Uterus (tissue), 4 donors: Measurements from ENCODE around the gene CRYZ. TPM values are rescaled to one million over a fixed set of nuclear protein-coding genes. Genes with fewer than 3 reads are reported as not detected.
"Not testable (repeated sequence)": the region's sequence is repeated elsewhere in the genome, so short reads cannot be mapped to it uniquely, and the experiment has no call there.

Experiments
- DNase-seq, 2 donors: peaks; one replicate each; pipeline ENCODE4 v3.0.0-alpha.2; 2019 to 2020
- H3K27ac ChIP-seq, 2 donors: fragments of 200-600 bp; sonication (generic); 1 replicate in 1 of 2; 2 replicates in 1 of 2; pipeline ENCODE4 v1.5.1; 2016 to 2018
- H3K27me3 ChIP-seq, 2 donors: fragments of 200-600 bp; sonication (generic); one replicate each; pipeline ENCODE4 v1.5.1; 2018 to 2019; ENCODE audit warnings: control low read depth in 1 of 2
- H3K36me3 ChIP-seq, 2 donors: fragments of 200-600 bp; sonication (generic); one replicate each; pipeline ENCODE4 v1.5.1; 2019; ENCODE audit warnings: control low read depth in 1 of 2
- H3K4me1 ChIP-seq, 2 donors: fragments of 200-600 bp; sonication (generic); one replicate each; pipeline ENCODE4 v1.5.1; 2018 to 2019; ENCODE audit warnings: control low read depth in 1 of 2
- H3K4me3 ChIP-seq, 2 donors: fragments of 200-600 bp; sonication (generic); 1 replicate in 1 of 2; 2 replicates in 1 of 2; pipeline ENCODE4 v1.5.1; 2018 to 2019; ENCODE audit warnings: mild to moderate bottlenecking in 1 of 2
- H3K9me3 ChIP-seq, 2 donors: fragments of 200-600 bp; sonication (generic); one replicate each; pipeline ENCODE4 v1.5.1; 2019; ENCODE audit warnings: control low read depth in 1 of 2
- POLR2A ChIP-seq, 2 donors: fragments of 450-650 bp; IDR thresholded peaks; one replicate each; pipeline ENCODE4 v1.6.1; 2016; ENCODE audit warnings: antibody characterized with exemption in 2 of 2, mild to moderate bottlenecking in 1 of 2, moderate library complexity in 1 of 2
- intact Hi-C: fragments of 100-400 bp; cut with DNase I; formaldehyde crosslinking; loops from one replicate; pipeline ENCODE4 v1.15.1; 2023; ENCODE audit warnings: low total_unique reads
- total RNA-seq, 4 donors: library from RNA; depleted of rRNA in 3 of 4; stranded (reverse); fragments of >200 nt in 3 of 4; gene quantifications; one replicate each; pipeline versions ENCODE4 v1.1.0 to v1.2.4, GENCODE V29; 2014 to 2023
- TF ChIP-seq, protein P1 (sequence below), 4 experiments: fragments of 200-600 bp in 2 of 4; fragments of 450-650 bp in 2 of 4; sonication (generic) in 2 of 4; IDR thresholded peaks; one replicate each; pipeline ENCODE4 v1.5.1; 2016 to 2019; ENCODE audit warnings: antibody characterized with exemption in 4 of 4, mild to moderate bottlenecking in 2 of 4, moderate library complexity in 1 of 4
- donor health status: DM: yes; HTN: yes; CAD: no.

The CRYZ gene
- total RNA-seq, 4 donors from 2014 or later, result 22.4 to 53.7 (median 36.4) TPM

DNA sequence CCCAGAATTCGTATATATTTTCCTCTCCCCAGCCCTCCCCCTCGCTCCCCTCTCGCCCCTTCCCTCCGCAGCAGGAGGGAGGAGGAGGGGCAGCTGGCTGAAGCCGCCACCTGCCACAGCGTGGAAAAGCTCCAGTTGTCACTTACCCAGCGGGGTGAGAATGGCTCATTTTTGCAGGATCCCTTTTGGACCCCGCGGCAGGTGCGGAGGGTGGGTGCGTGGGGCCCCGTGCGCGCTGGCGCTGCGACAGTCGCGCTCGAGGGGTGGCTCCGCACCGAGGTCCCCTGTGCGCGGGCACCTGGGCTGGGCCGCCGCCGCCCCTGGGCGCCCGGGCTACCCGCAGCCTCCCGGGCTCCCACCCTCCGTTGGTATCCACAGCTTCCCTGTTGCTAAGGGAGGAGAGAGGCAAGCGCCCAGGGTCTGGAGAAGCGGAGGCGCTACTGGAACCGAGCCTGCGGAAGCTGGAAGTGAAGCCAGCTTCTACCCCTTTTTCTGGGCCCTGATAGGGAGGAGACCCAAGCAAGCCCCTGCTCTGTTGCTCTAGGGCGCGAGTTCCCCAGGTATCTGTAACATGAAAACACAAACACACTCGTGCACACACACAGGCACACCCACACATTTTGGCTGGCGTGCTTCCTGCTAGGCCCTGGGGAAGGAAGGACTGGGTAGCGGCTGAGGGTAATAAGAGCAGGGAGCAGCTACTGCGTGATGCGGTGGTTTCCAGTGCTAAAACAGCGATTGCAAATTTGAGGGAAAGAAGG, 59.3 kb downstream of the CRYZ start, which contains the start of gene ERICH3:
TSS of gene ERICH3 (minus strand) at position 442 of the 761 bp plus-strand sequence. CDS start at position 169, 273 bp downstream.
- no peaks in the 10 kb centered on the region for H3K4me1 ChIP-seq

DNA sequence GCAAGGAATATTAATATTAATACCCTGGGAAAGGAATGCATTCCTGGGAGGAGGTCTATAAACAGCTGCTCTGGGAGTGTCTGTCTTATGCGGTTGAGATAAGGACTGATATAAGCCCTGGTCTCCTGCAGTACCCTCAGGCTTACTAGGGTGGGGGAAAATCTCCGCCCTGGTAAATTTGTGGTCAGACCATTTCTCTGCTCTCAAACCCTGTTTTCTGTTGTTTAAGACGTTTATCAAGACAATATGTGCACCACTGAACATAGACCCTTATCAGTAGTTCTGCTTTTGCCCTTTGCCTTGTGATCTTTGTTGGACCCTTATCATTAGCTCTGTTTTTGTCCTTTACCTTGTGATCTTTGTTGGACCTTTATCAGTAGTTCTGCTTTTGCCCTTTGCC, 62.0 kb downstream of the CRYZ start:
- H3K27ac ChIP-seq, H3K36me3 ChIP-seq, H3K27me3 ChIP-seq, H3K9me3 ChIP-seq, H3K4me1 ChIP-seq, H3K4me3 ChIP-seq, intact Hi-C loops, DNase-seq: not testable (repeated sequence)

More for the DNA sequence above, 59.3 kb downstream of the CRYZ start, which contains the start of gene ERICH3:
- H3K27me3 ChIP-seq, result no peaks in the 10 kb centered on the region
- H3K36me3 ChIP-seq, result no peaks in the 10 kb centered on the region
- H3K9me3 ChIP-seq, result no peaks in the 10 kb centered on the region
- TF ChIP-seq, protein P1, sequence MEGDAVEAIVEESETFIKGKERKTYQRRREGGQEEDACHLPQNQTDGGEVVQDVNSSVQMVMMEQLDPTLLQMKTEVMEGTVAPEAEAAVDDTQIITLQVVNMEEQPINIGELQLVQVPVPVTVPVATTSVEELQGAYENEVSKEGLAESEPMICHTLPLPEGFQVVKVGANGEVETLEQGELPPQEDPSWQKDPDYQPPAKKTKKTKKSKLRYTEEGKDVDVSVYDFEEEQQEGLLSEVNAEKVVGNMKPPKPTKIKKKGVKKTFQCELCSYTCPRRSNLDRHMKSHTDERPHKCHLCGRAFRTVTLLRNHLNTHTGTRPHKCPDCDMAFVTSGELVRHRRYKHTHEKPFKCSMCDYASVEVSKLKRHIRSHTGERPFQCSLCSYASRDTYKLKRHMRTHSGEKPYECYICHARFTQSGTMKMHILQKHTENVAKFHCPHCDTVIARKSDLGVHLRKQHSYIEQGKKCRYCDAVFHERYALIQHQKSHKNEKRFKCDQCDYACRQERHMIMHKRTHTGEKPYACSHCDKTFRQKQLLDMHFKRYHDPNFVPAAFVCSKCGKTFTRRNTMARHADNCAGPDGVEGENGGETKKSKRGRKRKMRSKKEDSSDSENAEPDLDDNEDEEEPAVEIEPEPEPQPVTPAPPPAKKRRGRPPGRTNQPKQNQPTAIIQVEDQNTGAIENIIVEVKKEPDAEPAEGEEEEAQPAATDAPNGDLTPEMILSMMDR (IDR thresholded peaks at IDR 0.05), result no peak
- TF ChIP-seq POLR2A (IDR thresholded peaks at IDR 0.05), result no peak
- intact Hi-C loops, result no loop called here
- DNase-seq, result peak in 1 of 2 donors; percentile 22
- H3K4me3 ChIP-seq, result peak within 1 kb of the TSS; percentile 6 to 43
- no peak within 1 kb of the TSS for H3K27ac ChIP-seq

Other genes with a start within 250 kb of the CRYZ start
- under 1 TPM in 1 of 4 donors, not detected in 3; 0.21 TPM for gene LRRC53, start 220.4 kb downstream of the CRYZ start, total RNA-seq
- 1 to 10 TPM in 1 of 4 donors, under 1 TPM in 3; under 0.01 to 3.7 (median 0.67) TPM for gene ERICH3, start 59.3 kb downstream of the CRYZ start, total RNA-seq
- gene TYW3, start 102 bp upstream of the CRYZ start, total RNA-seq, result 10 to 100 TPM; 18.8 to 26.7 (median 24.6) TPM